ENCODE data around the gene SIX4.
A peak's percentile ranks its signal among the peaks of the same experiment; 100 is the strongest.

SIX4 gene

GRCh38 chr14:60721326-60722106, 2.6 kb downstream of the SIX4 start:
- DNase-seq: no peak

- DNase-seq: no peak
Measured at GRCh38 chr14:60720962-60721325, 3.2 kb downstream of the SIX4 start.

- no peak for DNase-seq
Measured at GRCh38 chr14:60720391-60720790, 3.8 kb downstream of the SIX4 start.

- DNase-seq: no peak
Measured at GRCh38 chr14:60713513-60713912, 10.6 kb downstream of the SIX4 start.

- no peak for DNase-seq
Measured at GRCh38 chr14:60710494-60710893, 13.7 kb downstream of the SIX4 start.

- DNase-seq: no peak
Measured at GRCh38 chr14:60707858-60708257, 16.3 kb downstream of the SIX4 start.

- no peak for DNase-seq
Measured at GRCh38 chr14:60705100-60705499, 19.1 kb downstream of the SIX4 start.

- no peak for DNase-seq
Measured at GRCh38 chr14:60700598-60700997, 23.6 kb downstream of the SIX4 start.

- peak; percentile 2 for DNase-seq
Measured at GRCh38 chr14:60695327-60695726, 28.8 kb downstream of the SIX4 start.

- DNase-seq: no peak
Measured at GRCh38 chr14:60691383-60692113, 32.6 kb downstream of the SIX4 start.

GRCh38 chr14:60686865-60687264, 37.3 kb downstream of the SIX4 start:
- no peak for DNase-seq

GRCh38 chr14:60684203-60684602, 39.9 kb downstream of the SIX4 start:
- DNase-seq: no peak

- no peak for DNase-seq
Measured at GRCh38 chr14:60681271-60681670, 42.9 kb downstream of the SIX4 start.

GRCh38 chr14:60680511-60680910, 43.6 kb downstream of the SIX4 start:
- no peak for DNase-seq

- DNase-seq: no peak
Measured at GRCh38 chr14:60679566-60680258, 44.4 kb downstream of the SIX4 start.

GRCh38 chr14:60677701-60678100, 46.5 kb downstream of the SIX4 start:
- no peak for DNase-seq

- no peak for DNase-seq
Measured at GRCh38 chr14:60670989-60671388, 53.2 kb downstream of the SIX4 start.

GRCh38 chr14:60668431-60669112, 55.6 kb downstream of the SIX4 start:
- no peak for DNase-seq

- DNase-seq: no peak
Measured at GRCh38 chr14:60665177-60665550, 59.0 kb downstream of the SIX4 start.

GRCh38 chr14:60662982-60663381, 61.2 kb downstream of the SIX4 start:
- no peak for DNase-seq

GRCh38 chr14:60661721-60662120, 62.4 kb downstream of the SIX4 start:
- DNase-seq: peak; percentile 35
